ENCODE data around the gene SNAP47.

SNAP47 gene

DNA sequence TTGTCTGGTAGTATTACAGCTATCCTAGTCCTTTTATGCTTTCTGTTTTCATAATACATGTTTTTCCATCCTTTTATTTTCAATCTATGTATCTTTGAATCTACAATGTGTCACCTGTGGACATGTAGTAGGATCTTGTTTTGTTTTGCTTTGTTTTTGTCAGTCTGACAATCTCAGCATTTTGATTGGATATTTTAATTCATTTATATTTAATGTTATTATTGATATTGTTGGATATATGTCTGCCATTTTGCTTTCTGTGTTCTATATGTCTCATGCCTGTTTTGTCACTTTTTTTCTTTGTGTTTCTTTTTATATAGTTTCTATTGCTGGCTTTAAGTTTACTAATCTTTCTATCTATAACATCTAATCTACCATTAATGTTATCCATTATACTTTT is 68.7 kb downstream of the SNAP47 start:
- DNase-seq = no peak

DNA sequence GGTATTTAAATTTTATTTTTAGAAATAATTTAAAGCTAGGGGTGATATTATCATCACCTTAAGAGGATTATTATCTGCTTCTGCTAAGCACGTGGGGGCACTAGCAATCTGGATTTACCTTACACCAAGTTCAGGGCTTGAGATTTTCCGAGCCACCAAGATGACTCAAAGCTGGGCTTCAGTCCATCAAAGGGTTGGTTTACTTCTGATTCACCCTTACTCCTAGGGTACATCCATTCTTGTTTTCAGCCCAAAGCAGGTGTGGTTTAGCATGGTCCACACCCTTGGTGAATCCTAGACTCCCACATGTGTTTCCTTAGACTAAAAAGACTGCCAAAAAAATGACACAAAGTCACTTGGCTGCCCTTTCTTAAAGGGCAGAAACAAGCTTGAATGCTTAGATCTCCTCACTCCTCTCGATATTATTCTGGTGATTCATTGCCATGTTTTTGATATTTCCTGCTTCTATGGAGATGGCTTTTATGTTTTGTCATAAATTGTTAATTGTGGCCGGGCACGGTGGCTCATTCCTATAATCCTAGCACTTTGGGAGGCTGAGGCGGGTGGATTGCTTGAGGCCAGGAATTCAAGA is 70.5 kb downstream of the SNAP47 start:
- no peak for DNase-seq

DNA sequence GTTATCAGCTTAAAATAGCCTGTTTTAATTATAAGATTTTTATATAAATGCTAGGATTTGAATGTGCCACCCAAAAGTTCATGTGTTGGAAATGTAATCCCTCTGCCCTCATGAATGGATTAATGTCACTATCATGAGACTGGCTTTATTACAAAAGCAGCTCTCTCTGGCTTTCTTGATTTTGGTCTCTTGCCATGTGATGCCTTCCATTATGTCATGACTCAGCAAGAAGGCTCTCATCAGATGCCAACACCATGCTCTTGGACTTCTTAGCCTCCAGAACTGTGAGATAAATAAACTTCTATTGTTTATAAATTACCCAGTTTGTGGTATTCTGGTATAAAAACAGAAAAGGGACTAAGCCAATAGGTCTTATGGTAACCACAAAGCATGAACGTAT is 73.3 kb downstream of the SNAP47 start:
- DNase-seq = no peak

DNA sequence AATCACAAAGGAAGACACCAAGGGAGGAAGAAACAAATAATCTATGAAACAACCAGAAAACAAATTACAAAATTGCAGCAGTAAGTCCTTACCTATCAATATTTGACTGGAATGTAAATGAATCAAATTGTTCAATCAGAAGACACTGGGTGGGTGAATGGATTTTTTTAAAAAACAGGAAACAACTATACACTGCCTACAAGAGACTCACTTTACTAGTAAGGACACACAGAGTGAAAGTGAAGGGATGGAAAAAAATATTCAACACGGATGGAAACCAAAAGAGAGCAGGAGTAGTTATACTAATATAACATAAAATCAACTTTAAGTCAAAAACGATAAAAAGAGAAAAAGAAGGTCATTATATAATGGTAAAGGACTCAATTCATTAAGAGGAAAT is 73.8 kb downstream of the SNAP47 start:
- DNase-seq = no peak

DNA sequence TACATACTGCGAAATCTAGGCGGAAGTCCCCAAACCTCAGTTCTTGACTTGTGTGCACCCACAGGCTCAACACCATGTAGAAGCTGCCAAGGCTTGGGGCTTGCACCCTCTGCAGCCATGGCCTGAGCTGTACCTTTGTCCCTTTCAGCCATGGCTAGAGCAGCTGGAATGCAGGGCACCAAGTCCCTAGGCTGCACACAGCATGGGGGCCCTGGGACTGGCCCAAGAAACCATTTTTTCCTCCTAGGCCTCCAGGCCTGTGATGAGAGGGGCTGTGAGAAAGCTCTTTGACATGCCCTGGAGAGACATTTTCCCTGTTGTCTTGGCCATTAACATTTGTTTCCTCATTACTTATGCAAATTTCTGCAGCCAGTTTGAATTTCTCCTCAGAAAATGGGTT is 78.7 kb downstream of the SNAP47 start:
- no peak for DNase-seq

DNA sequence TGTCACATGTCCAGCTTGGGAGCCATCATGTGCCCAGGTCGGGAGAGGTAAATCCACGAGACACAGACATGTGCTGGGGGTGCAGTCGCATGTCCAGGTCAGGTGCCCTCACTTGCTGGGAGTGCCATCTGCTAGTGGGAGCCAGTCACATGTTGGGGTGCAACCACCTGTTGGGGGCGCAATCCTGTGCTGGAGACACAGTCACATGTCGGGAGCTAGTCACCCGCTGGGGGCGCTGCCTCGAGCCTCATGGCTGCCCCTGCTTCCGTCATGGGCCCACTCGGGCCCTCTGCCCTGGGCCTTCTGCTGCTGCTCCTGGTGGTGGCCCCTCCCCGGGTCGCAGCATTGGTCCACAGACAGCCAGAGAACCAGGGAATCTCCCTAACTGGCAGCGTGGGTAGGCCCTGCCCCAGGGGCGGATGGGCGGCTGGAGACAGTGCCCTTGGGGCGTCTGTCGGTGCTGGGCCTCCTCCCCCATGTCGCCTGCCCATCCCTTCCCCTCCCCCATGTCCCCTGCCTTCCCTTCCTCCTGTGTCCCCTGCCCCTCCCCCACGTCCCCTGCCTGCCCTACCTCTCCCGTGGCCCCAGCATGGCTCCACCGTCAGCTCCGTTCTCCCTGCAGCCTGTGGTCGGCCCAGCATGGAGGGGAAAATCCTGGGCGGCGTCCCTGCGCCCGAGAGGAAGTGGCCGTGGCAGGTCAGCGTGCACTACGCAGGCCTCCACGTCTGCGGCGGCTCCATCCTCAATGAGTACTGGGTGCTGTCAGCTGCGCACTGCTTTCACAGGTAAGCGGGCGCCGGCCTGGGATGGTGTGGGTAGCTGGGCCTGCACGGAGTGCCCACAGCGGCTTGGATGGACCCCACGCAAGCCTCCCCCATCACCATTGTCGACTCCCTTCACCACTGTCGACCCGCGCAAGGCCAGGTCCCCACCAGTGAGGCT is 80.5 kb downstream of the SNAP47 start, which contains the start of gene PRSS38:
Gene PRSS38, plus strand, starts transcription at position 208 of the 942 bp plus-strand sequence. Its CDS starts 42 bp downstream, at position 250.
- DNase-seq = no peak

DNA sequence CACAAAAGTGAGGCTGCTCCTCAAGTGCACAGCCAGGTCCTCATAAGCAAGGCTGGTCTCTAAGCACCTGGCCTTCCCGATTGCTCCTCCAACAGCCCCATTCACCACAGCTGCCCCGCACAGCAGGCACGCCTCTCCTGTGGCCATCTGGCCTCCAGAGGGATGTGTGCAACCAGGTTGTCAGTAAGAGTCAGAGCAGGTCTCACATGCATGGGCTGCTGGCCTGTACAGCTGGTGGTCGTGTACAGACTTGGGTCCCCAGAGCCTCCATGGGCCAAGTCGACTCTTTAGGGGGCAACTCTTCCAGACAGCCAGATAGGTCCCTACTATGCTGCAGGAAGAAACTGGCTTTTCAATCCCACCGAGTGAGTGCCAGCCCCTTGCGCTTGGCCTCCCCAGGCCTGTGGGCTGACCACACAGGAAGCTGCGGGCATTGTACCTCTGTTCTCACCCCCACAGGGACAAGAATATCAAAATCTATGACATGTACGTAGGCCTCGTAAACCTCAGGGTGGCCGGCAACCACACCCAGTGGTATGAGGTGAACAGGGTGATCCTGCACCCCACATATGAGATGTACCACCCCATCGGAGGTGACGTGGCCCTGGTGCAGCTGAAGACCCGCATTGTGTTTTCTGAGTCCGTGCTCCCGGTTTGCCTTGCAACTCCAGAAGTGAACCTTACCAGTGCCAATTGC is 81.7 kb downstream of the SNAP47 start:
- DNase-seq = no peak

DNA sequence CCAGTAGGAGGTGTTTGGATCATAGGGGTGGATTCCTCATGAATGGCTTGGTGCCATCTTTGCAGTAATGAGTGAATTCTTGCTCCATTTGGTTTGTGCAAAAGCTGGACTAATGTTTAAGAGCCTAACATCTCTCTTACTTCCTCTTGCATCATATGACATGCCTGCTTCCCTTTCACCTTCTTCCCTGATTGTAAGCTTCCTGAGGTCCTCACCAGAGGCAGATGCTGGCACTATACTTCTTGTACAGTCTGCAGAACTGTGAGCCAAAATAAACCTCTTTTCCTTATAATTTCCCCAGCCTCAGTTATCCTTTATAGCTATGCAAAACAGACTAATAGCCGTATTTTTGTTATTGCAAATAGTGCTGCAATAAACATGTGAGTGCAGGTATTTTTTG is 88.3 kb downstream of the SNAP47 start:
- DNase-seq = no peak

DNA sequence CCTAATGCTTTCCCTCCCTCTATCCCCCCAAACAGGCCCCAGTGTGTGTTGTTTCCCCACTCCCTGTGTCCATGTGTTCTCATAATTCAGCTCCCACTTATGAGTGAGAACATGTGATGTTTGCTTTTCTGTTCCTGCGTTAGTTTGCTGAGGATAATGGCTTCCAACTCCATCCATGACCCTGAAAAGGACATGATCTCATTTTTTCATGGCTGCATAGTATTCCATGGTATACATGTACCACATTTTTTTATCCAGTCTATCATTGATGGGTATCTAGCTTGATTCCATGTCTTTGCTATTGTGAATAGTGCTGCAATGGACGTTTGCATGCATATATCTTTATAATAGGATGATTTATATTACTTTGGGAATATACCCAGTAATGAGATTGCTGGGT is 89.0 kb downstream of the SNAP47 start:
- DNase-seq = no peak

DNA sequence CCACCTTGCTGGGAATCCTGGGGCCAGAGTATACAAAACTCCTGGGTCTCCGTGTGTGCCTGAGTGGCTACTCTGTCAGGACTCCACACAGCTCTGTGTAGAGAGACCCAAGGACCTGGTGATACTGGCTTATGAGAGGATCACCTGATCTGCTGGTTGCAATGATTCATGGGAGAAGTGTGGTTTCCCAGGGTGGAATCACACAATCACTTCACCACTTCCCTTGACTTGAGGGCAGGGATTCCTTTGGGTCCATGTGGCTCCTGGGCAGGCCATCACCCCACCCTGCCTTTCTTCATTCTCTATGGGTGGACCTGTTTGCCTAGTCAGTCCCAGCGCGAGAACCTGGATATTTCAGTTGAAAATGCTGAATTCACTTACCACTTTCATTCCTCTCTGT is 93.6 kb downstream of the SNAP47 start:
- no peak for DNase-seq

All from CD4-positive, alpha-beta T cell treated with Interleukin-17A for 4 hours (primary cell).